Astrocyte (in vitro differentiated cells and primary cell): ENCODE measurements around the gene MOB3A. TPM values are rescaled to one million over a fixed set of nuclear protein-coding genes. Genes with fewer than 3 reads are reported as not detected.
A peak's percentile ranks its signal among the peaks of the same experiment; 100 is the strongest.

Experiments
- DNase-seq: peaks from one replicate; pipeline ENCODE4 v3.0.0-alpha.2; 2010; ENCODE audit warnings: low read depth
- FAIRE-seq: peaks from 2 replicates; lab custom pipeline; 2011; peaks lifted over from hg19 to GRCh38; lab: Jason Lieb, UNC
- H2AFZ ChIP-seq: 2 replicates; pipeline ENCODE4 v1.6.0; 2012; ENCODE audit warnings: low read depth, low read length, inconsistent platforms
- H3K27ac ChIP-seq: 2 replicates; pipeline ENCODE4 v1.5.1; 2011; ENCODE audit warnings: low read depth, low read length, inconsistent platforms
- H3K27me3 ChIP-seq: 2 replicates; pipeline ENCODE4 v1.6.0; 2011; ENCODE audit warnings: low read length, inconsistent platforms; ENCODE audit not compliant: insufficient read depth
- H3K36me3 ChIP-seq: 2 replicates; pipeline ENCODE4 v1.5.1; 2011; ENCODE audit warnings: low read length, inconsistent platforms; ENCODE audit not compliant: insufficient read depth
- H3K4me1 ChIP-seq: 2 replicates; pipeline ENCODE4 v1.5.1; 2011; ENCODE audit warnings: low read length, inconsistent platforms; ENCODE audit not compliant: insufficient read depth
- H3K4me2 ChIP-seq: 2 replicates; pipeline ENCODE4 v1.6.0; 2012; ENCODE audit warnings: low read length, inconsistent platforms
- H3K4me3 ChIP-seq: 2 replicates; pipeline ENCODE4 v1.5.1; 2011; ENCODE audit warnings: low read depth, mild to moderate bottlenecking, low read length, inconsistent platforms; ENCODE audit not compliant: insufficient read depth
- H3K79me2 ChIP-seq: 2 replicates; pipeline ENCODE4 v1.6.0; 2012; ENCODE audit warnings: mild to moderate bottlenecking, low read length, inconsistent platforms; ENCODE audit not compliant: insufficient read depth
- H3K9ac ChIP-seq: 2 replicates; pipeline ENCODE4 v1.6.0; 2012; ENCODE audit warnings: mild to moderate bottlenecking, low read length, inconsistent platforms
- H3K9me3 ChIP-seq: 2 replicates; pipeline ENCODE4 v1.5.1; 2012; ENCODE audit warnings: low read depth, mild to moderate bottlenecking, low read length, inconsistent platforms; ENCODE audit not compliant: insufficient read depth
- H4K20me1 ChIP-seq: 2 replicates; pipeline ENCODE4 v1.6.0; 2012; ENCODE audit warnings: low read length, inconsistent platforms; ENCODE audit not compliant: insufficient read depth
- H3K27ac Mint-ChIP-seq: one replicate; pipeline ENCODE4 v1.8.0; 2021; ENCODE audit warnings: mild to moderate bottlenecking, mixed read lengths; ENCODE audit not compliant: unreplicated experiment
- H3K27me3 Mint-ChIP-seq: one replicate; pipeline ENCODE4 v1.8.0; 2021; ENCODE audit warnings: low read depth, mixed read lengths; ENCODE audit not compliant: unreplicated experiment
- H3K36me3 Mint-ChIP-seq: one replicate; pipeline ENCODE4 v1.8.0; 2021; ENCODE audit warnings: low read depth, mixed read lengths; ENCODE audit not compliant: unreplicated experiment
- H3K4me1 Mint-ChIP-seq: one replicate; pipeline ENCODE4 v1.8.0; 2021; ENCODE audit warnings: low read depth, mixed read lengths; ENCODE audit not compliant: unreplicated experiment
- H3K4me3 Mint-ChIP-seq: one replicate; pipeline ENCODE4 v1.8.0; 2021; ENCODE audit warnings: mild to moderate bottlenecking, moderate library complexity, mixed read lengths; ENCODE audit not compliant: unreplicated experiment
- H3K9me3 Mint-ChIP-seq: one replicate; pipeline ENCODE4 v1.8.0; 2021; ENCODE audit warnings: mild to moderate bottlenecking, mixed read lengths; ENCODE audit not compliant: unreplicated experiment
- CTCF ChIP-seq: IDR thresholded peaks from 2 replicates; pipeline ENCODE4 v1.5.1; 2011; ENCODE audit warnings: low read depth, mild to moderate bottlenecking, inconsistent platforms, low read length, moderate library complexity; ENCODE audit not compliant: insufficient read depth
- EZH2 ChIP-seq: IDR thresholded peaks from 2 replicates; pipeline ENCODE4 v1.6.1; 2012; ENCODE audit warnings: mild to moderate bottlenecking, low read length, inconsistent platforms; ENCODE audit not compliant: insufficient read depth
- total RNA-seq: library from RNA; stranded (reverse); gene quantifications from 2 replicates; pipeline ENCODE4 v1.2.1, GENCODE V29; 2021

Gene MOB3A
- total RNA-seq, 1 donor from 2014 or later, result 45.3 TPM

GRCh38 chr19:2072757-2073551, 23.2 kb downstream of the MOB3A start:
- Histone ChIP-seq H3K27ac (no peak overlapping the region), H3K9me3 (no peaks in the 10 kb centered on the region), H3K27me3 (no peaks in the 10 kb centered on the region), H3K4me3 (no peak overlapping the region), H3K4me2 (no peak overlapping the region), H2AFZ (no peak overlapping the region), H4K20me1 (peaks cover 1% of the 10 kb centered on the region), H3K79me2 (peaks cover 2% of the 10 kb centered on the region), H3K4me1 (no peaks in the 10 kb centered on the region), H3K9ac (no peak overlapping the region), H3K36me3 (peaks cover 10% of the 10 kb centered on the region)
- Mint-ChIP-seq H3K27ac (no peak overlapping the region), H3K4me3 (no peak overlapping the region), H3K4me1 (no peaks in the 10 kb centered on the region), H3K27me3 (no peaks in the 10 kb centered on the region), H3K36me3 (peaks cover 22% of the 10 kb centered on the region), H3K9me3 (no peaks in the 10 kb centered on the region)
- FAIRE-seq (no peak), DNase-seq (no peak)
- TF ChIP-seq EZH2 (no peak), CTCF (no peak)

GRCh38 chr19:2070986-2071673, 25.0 kb downstream of the MOB3A start:
- no peaks in the 10 kb centered on the region for H4K20me1 ChIP-seq
- Mint-ChIP-seq H3K4me3 (peak overlapping the region; percentile 27), H3K4me1 (no peaks in the 10 kb centered on the region), H3K27ac (peak overlapping the region; percentile 77), H3K9me3 (no peaks in the 10 kb centered on the region), H3K36me3 (peaks cover 20% of the 10 kb centered on the region), H3K27me3 (no peaks in the 10 kb centered on the region)
- no peaks in the 10 kb centered on the region for H3K9me3 ChIP-seq
- H3K4me2 ChIP-seq, result no peak overlapping the region
- no peaks in the 10 kb centered on the region for H3K4me1 ChIP-seq
- no peak for DNase-seq
- H3K4me3 ChIP-seq, result no peak overlapping the region
- H3K36me3 ChIP-seq, result peaks cover 9% of the 10 kb centered on the region
- H3K27ac ChIP-seq, result no peak overlapping the region
- no peak for TF ChIP-seq EZH2
- no peaks in the 10 kb centered on the region for H3K27me3 ChIP-seq
- H2AFZ ChIP-seq, result no peak overlapping the region
- H3K79me2 ChIP-seq, result peaks cover 2% of the 10 kb centered on the region
- no peak for FAIRE-seq
- H3K9ac ChIP-seq, result no peak overlapping the region

GRCh38 chr19:2070436-2070827, 25.7 kb downstream of the MOB3A start:
- no peak for FAIRE-seq
- Mint-ChIP-seq H3K4me1 (no peaks in the 10 kb centered on the region), H3K4me3 (no peak overlapping the region), H3K9me3 (no peaks in the 10 kb centered on the region), H3K27me3 (no peaks in the 10 kb centered on the region), H3K27ac (no peak overlapping the region), H3K36me3 (peaks cover 18% of the 10 kb centered on the region)
- Histone ChIP-seq H3K36me3 (peaks cover 7% of the 10 kb centered on the region), H3K9ac (no peak overlapping the region), H3K27me3 (no peaks in the 10 kb centered on the region), H3K4me3 (no peak overlapping the region), H2AFZ (no peak overlapping the region), H3K4me1 (no peaks in the 10 kb centered on the region), H3K79me2 (no peaks in the 10 kb centered on the region), H3K27ac (no peak overlapping the region), H3K4me2 (no peak overlapping the region), H4K20me1 (no peaks in the 10 kb centered on the region), H3K9me3 (no peaks in the 10 kb centered on the region)
- TF ChIP-seq EZH2 (no peak), CTCF (no peak)
- no peak for DNase-seq
